Ovary (tissue), 3 donors: ENCODE measurements around the gene COL25A1.

Source experiments
- CTCF ChIP-seq, 3 donors: fragments of 450-650 bp in 2 of 3; fragments of 200-600 bp in 1 of 3; IDR thresholded peaks; one replicate each; pipeline versions ENCODE4 v1.5.1 to v1.8.0; 2016 to 2022; ENCODE audit warnings: antibody characterized with exemption in 3 of 3, mild to moderate bottlenecking in 1 of 3
- POLR2A ChIP-seq: fragments of 450-650 bp; IDR thresholded peaks from one replicate; pipeline ENCODE4 v1.6.1; 2017; ENCODE audit warnings: antibody characterized with exemption, mild to moderate bottlenecking, moderate library complexity
- donor health status: DM: no; HTN: no; CAD: no.

- no peak for TF ChIP-seq CTCF (IDR thresholded peaks at IDR 0.05)
- no peak for TF ChIP-seq POLR2A
Measured at GRCh38 chr4:108779958-108780357, 522.5 kb downstream of the COL25A1 start.
